Measurements from ENCODE around the gene CHIC2. TPM values are rescaled to one million over a fixed set of nuclear protein-coding genes. Genes with fewer than 3 reads are reported as not detected.
A peak's percentile ranks its signal among the peaks of the same experiment; 100 is the strongest.

Gene CHIC2
- total RNA-seq, 1 experiment from 2014 or later: 13.8 TPM

DNA sequence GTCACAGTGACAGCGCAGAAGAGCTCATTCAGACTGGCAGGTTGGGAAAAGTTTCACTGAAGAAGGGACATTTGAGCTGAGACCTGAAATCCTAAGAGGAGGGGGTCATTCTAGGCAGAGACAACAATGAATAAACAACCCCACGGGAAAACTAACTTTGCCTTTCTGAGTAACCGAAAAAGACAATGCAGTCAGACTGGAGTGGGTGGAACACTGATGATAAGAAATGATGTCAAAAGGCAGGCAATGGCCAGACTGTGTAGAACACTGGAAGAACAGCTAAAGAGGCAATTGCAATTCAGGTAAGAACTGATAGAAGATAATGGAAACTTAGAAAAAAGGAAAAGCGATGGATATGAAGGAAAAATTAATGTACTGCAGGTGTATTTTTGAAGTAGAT is 73.8 kb downstream of the CHIC2 start:
- in situ Hi-C loops (cut with HindIII; ENCODE audit: low pct_unique_long_range_greater_than_20kb, low sequenced_read_pairs): no loop called here
- no peak for DNase-seq (ENCODE audit: low read depth, low spot score)

GRCh38 chr4:53987761-53988171 is 76.6 kb downstream of the CHIC2 start:
- in situ Hi-C loops (cut with HindIII; ENCODE audit: low pct_unique_long_range_greater_than_20kb, low sequenced_read_pairs): no loop called here
- DNase-seq (ENCODE audit: low read depth, low spot score): no peak

DNA sequence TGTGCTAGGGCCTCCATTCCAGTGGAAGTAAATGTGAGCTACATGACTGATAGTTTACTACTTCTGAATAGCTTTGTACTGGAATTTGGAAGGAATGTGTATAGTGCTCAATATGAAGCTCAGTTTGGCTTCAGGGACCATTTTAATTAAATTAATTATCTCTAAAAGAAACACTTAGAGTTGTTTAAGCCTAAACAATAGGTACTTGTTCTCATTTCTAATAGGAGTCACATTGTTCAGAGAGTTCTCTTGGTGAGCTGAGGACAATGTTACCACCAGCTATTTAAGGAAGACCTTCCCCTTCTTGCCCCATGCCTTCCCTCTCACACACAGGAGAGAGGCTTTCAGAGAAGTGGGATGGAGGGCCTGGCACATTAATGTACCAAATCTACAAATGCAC is 78.3 kb downstream of the CHIC2 start:
- in situ Hi-C loops (cut with HindIII; ENCODE audit: low pct_unique_long_range_greater_than_20kb, low sequenced_read_pairs): no loop called here
- DNase-seq (ENCODE audit: low read depth, low spot score): peak; percentile 59

DNA sequence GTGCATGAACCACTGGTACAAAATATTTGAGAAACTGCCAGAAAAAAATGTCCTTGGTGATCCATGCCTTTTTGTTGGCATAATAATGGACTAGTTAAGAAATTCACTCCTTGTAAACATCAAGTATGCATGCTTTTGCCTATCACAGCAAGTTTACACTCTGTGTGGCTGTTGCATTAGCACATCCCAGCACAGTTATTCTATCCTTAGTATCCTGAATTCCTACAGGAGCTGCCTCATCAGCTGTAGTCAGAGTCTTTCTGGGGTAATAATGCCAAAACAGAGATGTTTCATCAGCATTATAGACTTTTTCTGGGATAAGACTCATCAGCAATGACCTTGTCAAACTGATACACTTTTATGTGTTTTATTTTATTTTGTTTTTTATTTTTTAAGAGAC is 82.8 kb downstream of the CHIC2 start:
- DNase-seq (ENCODE audit: low read depth, low spot score): no peak
- in situ Hi-C loops (cut with HindIII; ENCODE audit: low pct_unique_long_range_greater_than_20kb, low sequenced_read_pairs): no loop called here

DNA sequence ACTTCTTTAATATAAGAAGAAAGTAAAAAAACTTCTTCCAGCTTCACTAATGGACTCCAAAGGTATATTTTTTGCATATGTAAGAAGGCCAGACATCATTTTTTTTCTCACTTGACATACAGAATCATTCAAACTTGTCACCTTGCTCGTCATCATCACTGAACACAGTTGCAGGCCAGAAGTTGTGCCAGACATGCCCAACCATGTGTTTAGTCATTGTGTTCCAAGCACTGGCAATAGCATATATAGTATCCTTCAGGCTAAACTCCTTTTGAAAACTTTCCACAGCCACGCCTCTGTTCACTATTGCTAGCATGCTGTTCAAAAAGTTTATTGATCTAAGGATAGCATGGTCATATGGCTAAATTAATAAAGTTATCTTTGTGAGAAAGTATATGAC is 83.3 kb downstream of the CHIC2 start:
- no peak for DNase-seq (ENCODE audit: low read depth, low spot score)
- in situ Hi-C loops (cut with HindIII; ENCODE audit: low pct_unique_long_range_greater_than_20kb, low sequenced_read_pairs): no loop called here

GRCh38 chr4:53974561-53974960 is 89.8 kb downstream of the CHIC2 start:
- no peak for DNase-seq (ENCODE audit: low read depth, low spot score)
- in situ Hi-C loops (cut with HindIII; ENCODE audit: low pct_unique_long_range_greater_than_20kb, low sequenced_read_pairs): no loop called here

GRCh38 chr4:53967986-53968385 is 96.4 kb downstream of the CHIC2 start:
- in situ Hi-C loops (cut with HindIII; ENCODE audit: low pct_unique_long_range_greater_than_20kb, low sequenced_read_pairs): no loop called here
- DNase-seq (ENCODE audit: low read depth, low spot score): no peak

GRCh38 chr4:53963781-53964180 is 100.6 kb downstream of the CHIC2 start:
- DNase-seq (ENCODE audit: low read depth, low spot score): no peak
- in situ Hi-C loops (cut with HindIII; ENCODE audit: low pct_unique_long_range_greater_than_20kb, low sequenced_read_pairs): no loop called here

DNA sequence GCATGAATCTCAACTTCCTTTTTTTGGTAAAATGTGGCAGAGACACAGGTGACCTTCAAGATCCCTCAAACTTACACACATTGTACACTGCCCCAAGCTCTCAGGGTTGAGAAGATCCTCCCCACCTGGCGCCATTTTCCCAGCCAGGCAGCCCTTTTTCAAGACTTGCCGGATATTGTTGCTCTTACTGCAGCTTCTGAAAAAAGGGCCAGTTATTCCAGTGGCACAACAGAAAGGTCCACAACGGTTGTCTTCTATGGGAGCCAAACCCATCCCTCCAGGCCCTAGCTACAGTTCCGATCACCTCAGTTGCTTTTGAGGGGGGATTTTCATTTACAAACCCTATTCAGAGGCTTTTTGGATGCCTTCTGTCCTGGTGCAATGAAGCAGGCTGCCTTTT is 101.1 kb downstream of the CHIC2 start:
- in situ Hi-C loops (cut with HindIII; ENCODE audit: low pct_unique_long_range_greater_than_20kb, low sequenced_read_pairs): no loop called here

GRCh38 chr4:53962516-53963225 is 101.7 kb downstream of the CHIC2 start:
- in situ Hi-C loops (cut with HindIII; ENCODE audit: low pct_unique_long_range_greater_than_20kb, low sequenced_read_pairs): no loop called here
- DNase-seq (ENCODE audit: low read depth, low spot score): no peak

More for the DNA sequence above, 101.1 kb downstream of the CHIC2 start:
- no peak for DNase-seq (ENCODE audit: low read depth, low spot score)

DNA sequence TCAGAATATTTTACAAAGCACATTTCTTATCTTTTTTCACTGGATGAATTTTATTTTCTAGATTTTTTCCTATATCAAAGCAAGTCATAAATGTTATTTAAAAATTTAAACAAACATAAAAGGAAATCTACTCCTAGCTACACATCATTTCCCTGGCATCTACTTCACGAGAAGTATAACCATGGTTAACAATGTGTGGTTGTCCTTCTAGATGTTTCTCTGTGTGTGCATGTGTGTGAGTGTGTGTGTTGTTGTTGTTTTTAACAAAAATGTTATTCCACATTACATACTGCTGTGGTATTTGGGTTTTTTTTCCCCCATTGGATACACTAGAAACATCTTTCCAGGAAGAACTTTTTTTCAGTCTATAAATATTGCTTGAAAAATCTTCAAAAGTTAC is 103.1 kb downstream of the CHIC2 start:
- in situ Hi-C loops (cut with HindIII; ENCODE audit: low pct_unique_long_range_greater_than_20kb, low sequenced_read_pairs): no loop called here
- no peak for DNase-seq (ENCODE audit: low read depth, low spot score)

- in situ Hi-C loops (cut with HindIII; ENCODE audit: low pct_unique_long_range_greater_than_20kb, low sequenced_read_pairs): no loop called here
- no peak for DNase-seq (ENCODE audit: low read depth, low spot score)
These were observed 103.6 kb downstream of the CHIC2 start for GRCh38 chr4:53960843-53961242.

Small RNA genes within 50 kb of the gene (small RNA-seq; reads per million reads assigned to genes)
- gene AC110792.1 (0 reads per million in 2 experiments), gene AC110792.3 (0 reads per million in 2 experiments)

Other genes with a start within 250 kb of the CHIC2 start
- not detected in 2 replicates for gene GSX2, start 35.6 kb upstream of the CHIC2 start, total RNA-seq (2014; rRNA removed; shearing (Covaris generic))
- 0.96 and 1.3 TPM in 2 replicates for gene PDGFRA, start 164.7 kb upstream of the CHIC2 start, total RNA-seq (2014; rRNA removed; shearing (Covaris generic))

Data from SK-MEL-5 (cell line).